HG02642 (cell line): Measurements from ENCODE around the gene RPH3AL.
"Not testable (repeated sequence)": the region's sequence is repeated elsewhere in the genome, so short reads cannot be mapped to it uniquely, and the experiment has no call there.

Experiments
- ATAC-seq: cut with Tn5 transposase; IDR thresholded peaks from one replicate; pipeline ENCODE4 v1.9.1; 2021; ENCODE audit warnings: mild to moderate bottlenecking; ENCODE audit not compliant: unreplicated experiment, poor library complexity

Gene RPH3AL

DNA sequence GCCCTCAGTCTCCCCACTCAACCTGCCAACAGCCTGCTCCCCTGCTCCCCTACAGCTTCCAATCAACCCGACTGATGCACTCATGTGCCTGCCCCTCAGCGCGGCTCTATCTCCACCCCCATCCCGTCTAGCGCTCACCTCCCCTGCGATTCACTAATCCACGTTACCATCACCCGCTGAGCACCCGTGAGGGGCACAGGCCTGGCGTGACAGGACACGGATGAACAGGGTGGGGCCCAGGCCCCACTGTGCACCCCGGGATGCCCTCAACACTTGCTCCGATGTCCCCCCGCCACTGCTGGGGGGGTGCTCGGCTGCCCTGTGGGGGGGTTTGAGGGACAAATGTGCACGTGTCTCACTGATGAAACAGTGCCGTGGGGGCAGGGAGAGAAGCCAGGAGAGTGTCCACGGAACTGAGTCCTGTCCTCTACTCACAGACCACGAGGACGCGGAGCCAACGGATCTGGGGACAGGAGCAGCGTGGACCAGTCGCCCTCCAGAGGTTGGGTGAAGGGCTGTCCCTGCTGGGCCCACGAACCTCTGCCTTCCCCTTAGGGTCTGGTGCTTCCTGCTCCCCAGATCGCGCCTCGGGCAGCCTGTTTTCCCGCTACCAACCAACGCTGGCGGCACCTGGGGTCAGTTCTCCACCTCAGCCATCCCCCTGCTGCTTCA is 66.7 kb downstream of the RPH3AL start:
- no peak for ATAC-seq

DNA sequence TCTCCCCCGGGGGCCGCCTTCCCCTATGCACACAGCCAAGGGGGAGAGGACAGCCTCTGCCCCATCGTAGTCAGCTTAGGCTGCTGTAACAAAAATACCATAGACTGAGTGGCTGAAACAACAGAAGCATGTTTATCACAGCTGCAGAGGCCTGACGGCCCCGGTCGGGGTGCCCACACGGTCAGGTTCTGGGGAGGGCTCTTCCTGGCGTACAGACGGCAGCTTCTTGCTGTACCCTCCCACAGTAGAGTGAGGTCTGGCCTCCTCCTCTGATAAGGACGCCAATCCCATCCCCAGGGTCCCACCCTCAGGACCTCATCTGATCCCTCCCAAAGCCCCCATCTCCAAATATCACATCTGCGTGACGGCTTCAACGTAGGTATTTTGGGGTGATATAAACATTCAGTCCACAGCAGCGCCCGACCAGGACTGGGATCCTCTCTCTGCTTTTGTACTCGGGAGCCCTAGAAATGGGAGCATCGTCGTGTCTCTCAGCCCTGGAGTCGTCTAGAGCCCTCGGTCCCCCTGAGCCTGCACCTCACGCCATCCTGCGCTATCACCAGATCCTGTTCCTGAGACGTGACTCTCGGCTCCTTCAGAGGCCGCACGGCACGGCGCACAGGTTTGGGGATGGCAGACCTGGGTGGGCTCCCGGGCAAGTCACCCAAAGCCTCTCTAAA is 67.8 kb downstream of the RPH3AL start:
- ATAC-seq, result no peak

DNA sequence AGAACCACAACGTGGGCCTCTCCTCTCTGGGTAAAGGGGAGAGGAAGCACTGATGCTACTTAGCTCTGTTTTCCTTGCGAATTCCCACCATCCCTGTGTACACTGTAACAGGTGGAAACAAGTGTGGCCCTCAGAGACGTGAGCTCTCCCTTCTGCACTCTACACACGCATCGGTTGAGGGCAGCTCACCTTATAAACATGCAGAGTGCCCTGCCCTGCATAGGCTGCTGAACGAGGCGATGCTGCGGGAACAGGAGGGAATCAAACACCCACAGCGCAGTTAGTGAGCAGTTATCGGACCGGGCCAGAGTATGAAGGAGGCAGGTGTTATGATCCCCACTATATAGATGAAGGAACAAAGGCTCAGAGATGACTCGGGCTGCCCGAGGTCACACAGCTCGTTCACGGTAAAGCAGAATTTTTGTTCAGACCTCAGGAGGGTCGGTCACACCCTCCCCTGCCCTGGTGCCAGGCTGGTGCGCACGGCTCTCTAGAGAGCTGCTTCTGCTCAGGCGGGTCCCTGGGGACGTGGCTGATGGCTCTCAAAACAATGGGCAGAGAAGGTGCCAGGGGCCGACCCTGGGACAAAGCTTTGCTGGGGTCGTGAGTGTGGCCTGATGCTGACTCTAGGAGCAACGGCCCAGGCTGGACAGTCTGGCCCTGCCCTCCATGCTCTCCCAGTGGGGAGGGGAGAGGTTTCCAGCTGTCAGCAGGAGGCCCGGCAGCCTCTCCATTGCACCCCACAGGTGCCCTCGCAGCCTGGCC is 68.5 kb downstream of the RPH3AL start:
- ATAC-seq, result no peak

GRCh38 chr17:282912-283882 is 69.4 kb downstream of the RPH3AL start:
- no peak for ATAC-seq

DNA sequence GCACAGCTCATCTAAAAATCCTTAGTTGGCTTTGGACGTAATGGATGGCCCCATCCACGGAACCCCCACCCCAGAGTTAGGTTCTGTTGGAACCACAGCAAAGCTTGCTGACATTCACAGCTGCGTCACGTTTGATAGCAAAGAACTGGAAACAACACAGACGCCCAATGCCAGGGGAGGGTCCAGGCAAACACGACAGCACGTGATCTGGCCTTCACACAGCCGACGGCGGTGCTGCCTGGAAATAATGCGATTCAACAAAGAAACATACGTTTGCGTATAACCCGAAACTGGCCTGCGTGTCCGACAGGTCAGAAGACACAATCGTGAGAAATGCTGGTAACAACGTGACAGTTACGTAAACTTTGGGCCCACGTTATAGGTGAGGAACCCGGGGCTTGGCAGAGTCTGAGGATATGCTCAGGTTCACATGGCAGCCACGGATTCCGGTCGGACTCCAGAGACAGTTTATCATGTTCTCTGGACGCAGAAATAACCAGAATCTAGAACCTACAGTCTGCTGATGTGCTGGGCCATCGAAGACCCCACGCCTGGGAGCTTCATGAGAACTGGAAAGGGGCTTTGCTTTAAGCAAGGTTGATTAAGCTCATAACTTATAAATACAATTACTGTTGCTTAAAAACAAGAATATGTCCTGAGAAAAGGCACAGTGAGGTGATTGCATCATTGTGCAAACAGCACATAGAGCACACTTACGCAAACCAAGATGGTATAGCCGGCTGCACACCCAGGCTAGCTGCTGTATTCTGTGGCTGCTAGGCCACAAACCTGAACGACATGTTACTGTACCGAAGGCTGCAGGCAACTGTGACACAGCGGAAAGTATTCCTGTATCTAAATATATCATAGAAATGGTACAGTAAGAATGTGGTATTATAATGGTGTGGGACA is 70.4 kb downstream of the RPH3AL start:
- no peak for ATAC-seq

GRCh38 chr17:281365-281999 is 71.1 kb downstream of the RPH3AL start:
- ATAC-seq, result no peak

GRCh38 chr17:280901-281300 is 71.7 kb downstream of the RPH3AL start:
- no peak for ATAC-seq

DNA sequence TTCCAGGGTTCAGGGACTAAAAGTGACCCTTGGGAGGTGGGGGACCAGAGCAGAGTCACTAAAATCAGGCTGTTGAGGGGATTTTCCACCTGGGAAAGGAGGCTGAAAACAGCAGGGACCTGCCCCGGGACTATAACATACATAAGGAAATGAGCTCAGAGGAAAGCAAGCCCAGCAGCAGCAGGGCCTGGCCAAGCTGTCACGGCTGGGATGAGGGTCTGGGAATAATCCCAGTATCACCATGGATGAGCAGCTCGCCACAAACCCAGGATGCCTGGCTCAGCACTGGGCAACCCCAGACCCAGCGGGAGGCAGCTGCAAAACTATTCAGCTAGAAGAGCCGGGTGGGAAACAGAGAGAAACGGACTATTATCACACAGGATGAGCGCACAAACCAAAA is 72.4 kb downstream of the RPH3AL start:
- ATAC-seq, result no peak

GRCh38 chr17:279776-280175 is 72.8 kb downstream of the RPH3AL start:
- no peak for ATAC-seq

DNA sequence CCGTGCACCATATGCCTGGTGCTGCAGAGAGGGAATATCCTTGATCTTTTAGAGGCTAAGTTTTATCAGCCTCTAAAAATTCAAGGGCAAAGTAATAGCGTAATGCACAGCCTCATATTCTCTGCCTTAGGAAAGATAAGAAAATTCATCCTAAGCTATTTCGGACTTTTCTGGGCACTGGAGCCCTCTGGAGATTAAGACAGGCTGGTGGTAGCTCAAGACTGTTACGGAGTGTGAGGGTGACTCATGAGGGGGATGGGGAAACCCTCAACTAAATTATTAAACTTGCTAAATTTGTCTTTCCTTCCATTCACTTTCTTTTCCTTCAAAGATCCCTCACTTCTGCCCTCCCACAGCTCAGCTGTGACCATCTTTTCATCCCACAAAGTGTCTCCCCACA is 73.3 kb downstream of the RPH3AL start:
- no peak for ATAC-seq

- no peak for ATAC-seq
Measured at GRCh38 chr17:278676-279059, 73.9 kb downstream of the RPH3AL start.

DNA sequence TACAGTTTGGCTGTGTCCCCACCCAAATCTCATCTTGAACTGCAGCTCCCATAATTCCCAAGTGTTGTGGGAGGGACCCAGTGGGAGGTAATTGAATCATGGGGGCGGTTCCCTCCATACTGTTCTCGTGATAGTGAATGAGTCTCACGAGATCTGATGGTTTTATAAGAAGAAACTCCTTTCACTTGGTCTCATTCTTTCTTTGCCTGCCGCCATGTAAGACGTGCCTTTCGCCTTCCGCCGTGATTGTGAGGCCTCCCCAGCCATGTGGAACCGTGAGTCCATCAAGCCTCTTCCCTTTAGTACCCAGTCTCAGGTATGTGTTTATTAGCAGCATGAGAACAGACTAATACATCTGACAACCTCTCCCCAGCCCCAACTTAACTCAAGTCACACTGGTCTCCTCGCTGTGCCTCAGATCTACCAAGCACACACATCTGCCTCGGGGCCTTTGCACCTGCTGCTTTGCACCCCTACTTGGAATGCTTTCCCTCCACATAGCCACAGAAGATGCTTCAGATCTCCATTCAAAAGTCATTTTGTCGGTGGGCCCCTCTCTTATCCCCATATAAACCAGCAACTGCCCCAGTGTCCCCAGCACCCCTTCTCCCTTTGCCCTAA is 74.4 kb downstream of the RPH3AL start:
- no peak for ATAC-seq

GRCh38 chr17:274902-275301 is 77.7 kb downstream of the RPH3AL start:
- ATAC-seq, result no peak

GRCh38 chr17:273981-274832 is 78.4 kb downstream of the RPH3AL start:
- ATAC-seq, result no peak

DNA sequence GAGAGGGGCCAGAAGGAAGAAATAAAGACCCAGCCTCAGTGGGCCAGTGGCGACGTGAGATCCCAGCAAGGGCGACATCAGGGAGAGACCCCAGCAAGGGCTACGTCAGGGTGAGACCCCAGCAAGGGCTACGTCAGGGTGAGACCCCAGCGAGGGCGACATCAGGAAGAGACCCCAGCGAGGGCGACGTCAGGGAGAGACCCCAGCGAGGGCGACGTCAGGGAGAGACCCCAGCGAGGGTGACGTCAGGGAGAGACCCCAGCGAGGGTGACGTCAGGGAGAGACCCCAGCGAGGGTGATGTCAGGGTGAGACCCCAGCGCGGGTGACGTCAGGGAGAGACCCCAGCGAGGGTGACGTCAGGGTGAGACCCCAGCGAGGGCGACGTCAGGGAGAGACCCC is 79.8 kb downstream of the RPH3AL start:
- not testable (repeated sequence) for ATAC-seq

DNA sequence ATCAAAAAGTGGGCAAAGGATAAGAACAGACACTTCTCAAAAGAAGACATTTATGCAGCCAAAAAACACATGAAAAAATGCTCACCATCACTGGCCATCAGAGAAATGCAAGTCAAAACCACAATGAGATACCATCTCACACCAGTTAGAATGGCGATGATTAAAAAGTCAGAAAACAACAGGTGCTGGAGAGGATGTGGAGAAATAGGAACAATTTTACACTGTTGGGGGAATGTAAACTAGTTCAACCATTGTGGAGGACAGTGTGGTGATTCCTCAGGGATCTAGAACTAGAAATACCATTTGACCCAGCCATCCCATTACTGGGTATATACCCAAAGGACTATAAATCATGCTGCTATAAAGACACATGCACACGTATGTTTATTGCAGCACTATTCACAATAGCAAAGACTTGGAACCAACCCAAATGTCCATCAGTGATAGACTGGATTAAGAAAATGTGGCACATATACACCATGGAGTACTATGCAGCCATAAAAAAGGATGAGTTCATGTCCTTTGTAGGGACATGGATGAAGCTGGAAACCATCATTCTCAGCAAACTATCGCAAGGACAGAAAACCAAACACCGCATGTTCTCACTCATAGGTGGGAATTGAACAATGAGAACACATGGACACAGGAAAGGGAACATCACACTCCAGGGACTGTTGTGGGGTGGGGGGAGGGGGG is 80.5 kb downstream of the RPH3AL start:
- not testable (repeated sequence) for ATAC-seq
